ENCODE data around the gene SPAG16. TPM values are rescaled to one million over a fixed set of nuclear protein-coding genes. Genes with fewer than 3 reads are reported as not detected.

Gene SPAG16
- total RNA-seq, 1 donor from 2014 or later = 10.9 TPM

DNA sequence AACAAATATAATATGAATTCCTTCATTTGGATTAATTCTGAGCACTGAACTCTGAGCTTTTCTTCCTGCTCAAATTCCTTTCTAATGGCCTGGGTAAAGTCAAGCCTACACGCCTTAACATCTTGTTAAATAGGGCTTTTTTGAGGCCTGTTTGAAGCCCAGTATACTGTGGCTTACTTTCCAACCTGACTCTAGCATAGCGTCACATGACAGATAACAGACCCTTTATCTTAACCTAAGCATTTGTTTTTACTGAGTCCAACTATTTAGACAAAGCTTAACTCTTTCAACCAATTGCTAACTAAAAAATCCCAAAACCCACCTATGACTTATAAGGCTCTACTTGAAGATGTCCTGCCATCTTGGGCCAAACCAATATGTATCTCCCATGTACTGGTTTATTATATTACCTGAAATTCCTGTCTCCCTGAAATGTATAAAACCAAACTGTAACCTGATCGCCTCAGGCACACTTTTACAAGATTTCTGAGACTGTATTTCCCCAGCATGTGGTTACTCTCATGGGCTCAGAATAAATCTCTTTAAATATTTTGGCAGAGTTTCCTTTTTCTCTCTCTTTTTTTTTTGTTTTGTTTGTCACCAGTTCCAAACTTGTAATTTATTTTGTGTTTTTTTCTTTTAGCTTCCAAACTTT is 855.5 kb downstream of the SPAG16 start:
- DNase-seq (ENCODE audit: low spot score) = no peak

DNA sequence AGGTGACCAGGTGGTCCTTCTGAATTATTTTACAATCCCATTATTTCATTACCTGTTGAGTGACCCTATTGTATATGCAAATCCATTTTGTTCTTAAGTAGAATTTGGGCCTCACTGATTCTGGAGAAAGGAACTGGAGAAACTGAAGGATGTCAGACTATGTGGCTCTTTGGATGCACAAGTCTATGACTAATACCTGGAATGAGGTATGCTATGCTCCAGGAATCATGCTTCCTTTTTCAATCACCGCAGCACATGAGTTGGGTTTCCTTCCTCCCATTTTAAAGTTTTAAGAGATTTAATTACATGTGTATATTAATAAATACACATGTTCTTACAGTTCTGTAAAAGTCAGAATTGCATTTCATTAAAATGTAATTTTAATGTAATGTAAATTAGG is 872.7 kb downstream of the SPAG16 start:
- DNase-seq (ENCODE audit: low spot score) = no peak

DNA sequence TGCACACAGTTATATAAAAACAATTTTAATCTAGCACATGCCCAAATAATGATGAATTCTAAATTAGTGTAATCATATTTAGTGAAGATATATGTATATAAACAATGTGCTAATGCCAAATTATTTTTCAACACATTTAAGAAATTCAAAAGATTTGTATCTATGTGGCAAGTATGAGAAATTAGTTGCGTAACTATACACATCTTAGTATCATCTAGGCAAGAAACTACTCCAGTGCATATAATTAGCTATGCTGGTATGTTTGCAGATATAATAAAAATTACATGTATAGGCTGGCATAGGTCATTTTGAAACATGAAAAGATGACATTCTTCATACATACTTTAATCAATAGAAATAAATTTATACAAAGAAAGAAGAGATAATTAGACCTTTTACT is 874.6 kb downstream of the SPAG16 start:
- DNase-seq (ENCODE audit: low spot score) = no peak

DNA sequence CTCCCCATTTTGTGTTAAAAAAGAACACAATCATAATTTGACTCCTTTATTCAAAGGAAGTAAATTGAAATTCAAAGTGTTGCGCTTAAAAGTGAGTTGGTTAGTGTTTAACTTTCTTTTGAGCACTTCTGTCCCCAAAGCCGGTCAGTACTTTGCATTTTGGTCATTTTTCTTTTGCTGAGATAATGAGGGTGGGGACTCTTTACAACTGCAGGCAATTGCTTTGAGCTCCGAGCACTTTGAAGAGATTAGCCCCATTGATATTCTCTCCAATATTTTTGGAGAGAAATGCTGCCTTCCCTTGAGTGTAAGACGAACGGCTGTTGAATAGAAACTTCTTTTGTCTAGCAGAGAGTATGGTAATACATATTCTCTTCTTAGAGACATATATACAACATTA is 885.0 kb downstream of the SPAG16 start:
- no peak for DNase-seq (ENCODE audit: low spot score)

DNA sequence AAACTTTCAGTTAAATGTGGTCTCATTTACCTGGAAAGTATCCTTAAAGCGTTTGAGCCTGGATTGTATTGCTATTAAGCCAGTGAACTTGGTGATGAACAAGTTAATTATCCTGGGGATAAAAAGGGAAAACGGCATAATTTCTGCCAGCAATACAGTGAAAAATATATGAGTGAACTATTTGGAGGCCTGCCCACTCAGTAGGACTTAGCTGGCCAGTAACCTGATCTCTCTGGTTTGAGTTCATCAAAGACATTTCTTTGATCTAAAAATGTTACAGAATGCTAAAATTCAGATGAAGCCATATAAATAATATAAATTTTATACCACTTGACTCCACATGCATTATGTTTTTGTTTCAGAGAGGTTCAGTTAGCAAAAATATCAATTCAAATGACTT is 885.5 kb downstream of the SPAG16 start:
- DNase-seq (ENCODE audit: low spot score) = no peak

DNA sequence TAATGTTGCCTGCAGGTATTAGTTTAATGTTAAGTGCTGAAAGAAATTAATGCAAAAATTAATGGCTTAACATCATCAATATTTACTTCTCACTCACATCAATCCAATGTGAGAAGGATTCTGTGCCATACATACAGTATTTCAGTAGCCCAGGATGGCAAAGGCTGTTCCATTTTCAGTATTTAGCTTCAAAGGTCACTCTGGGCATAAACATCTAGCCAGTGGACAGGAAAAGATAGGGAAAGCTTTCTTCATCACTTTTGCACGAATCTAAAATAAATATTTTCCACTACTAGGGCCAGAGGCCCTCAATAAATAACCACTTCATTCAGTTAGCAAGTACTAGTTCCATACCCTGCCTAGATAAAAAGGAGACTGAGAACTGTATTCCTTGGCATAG is 890.3 kb downstream of the SPAG16 start:
- no peak for DNase-seq (ENCODE audit: low spot score)

DNA sequence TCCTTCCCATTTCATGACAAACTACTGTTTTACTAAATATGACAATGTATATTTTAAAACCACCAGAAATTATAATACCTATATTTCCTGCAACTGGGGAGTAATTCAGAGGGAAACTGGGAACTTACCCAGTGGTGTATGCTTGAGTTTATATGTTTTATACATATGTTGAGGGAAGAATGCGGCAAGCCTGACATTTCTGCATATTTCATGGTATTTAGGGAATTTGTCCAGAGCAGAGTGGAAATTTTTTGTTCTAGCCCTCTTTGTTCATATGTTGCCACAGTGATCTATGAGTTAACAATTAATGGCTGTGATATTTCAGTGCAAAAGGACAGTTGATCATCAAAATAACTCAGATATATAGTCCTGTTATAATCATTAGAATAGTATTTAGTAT is 895.8 kb downstream of the SPAG16 start:
- DNase-seq (ENCODE audit: low spot score) = no peak

DNA sequence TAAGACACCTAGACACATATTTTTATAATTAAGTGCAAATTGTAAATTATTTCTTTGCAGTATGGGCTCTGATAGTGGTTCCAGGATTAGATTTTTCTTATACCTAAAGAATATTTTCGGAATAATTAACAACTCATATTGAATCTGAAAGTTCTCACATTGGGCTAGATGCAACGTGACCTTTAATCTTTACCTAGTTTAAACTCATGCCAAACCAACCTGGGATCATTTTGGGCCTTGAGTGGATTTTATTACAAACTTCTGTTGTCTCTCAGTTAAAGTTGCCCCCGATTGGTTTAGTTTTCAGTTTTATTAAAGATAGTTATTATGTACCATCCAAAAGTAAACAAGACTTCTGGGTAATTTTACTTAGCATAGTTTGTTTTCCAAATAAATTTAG is 896.4 kb downstream of the SPAG16 start:
- DNase-seq (ENCODE audit: low spot score) = no peak

DNA sequence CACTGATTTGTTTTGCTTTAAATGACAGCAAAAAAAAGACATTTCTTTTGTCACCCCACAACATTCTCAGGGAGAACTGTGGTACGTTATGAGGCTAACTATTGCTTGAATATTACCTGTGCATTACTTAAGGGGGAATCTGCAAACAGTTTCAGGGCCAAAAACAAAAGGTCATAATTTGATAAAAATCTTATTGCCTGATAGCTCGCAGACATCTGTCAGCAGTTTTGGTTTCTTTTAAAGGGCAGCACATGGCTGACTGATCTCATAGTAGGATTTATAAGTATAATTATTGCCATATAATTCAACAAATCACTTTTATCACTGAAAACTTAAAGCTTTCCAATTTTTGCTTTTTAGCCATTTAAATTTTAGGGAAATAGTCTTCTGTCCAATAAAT is 900.2 kb downstream of the SPAG16 start:
- DNase-seq (ENCODE audit: low spot score) = no peak

DNA sequence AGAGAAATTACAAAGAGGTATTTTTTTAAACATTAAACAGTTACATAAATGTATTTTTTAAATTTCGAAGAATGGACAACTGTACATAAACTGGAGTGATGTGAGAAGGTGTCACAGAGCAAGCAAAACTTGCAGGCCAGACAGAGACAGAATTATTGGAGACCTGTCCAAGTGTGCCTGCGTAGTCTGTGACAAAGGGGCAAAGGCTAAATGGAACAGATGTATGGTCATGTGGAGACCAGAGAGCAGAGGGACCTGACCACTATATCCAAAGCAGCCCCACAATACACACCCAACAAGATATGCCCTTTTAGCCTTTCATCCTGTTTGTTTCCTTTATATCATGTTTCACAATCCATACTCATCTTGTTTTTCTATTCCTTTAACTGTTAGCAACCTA is 901.3 kb downstream of the SPAG16 start:
- DNase-seq (ENCODE audit: low spot score) = no peak

DNA sequence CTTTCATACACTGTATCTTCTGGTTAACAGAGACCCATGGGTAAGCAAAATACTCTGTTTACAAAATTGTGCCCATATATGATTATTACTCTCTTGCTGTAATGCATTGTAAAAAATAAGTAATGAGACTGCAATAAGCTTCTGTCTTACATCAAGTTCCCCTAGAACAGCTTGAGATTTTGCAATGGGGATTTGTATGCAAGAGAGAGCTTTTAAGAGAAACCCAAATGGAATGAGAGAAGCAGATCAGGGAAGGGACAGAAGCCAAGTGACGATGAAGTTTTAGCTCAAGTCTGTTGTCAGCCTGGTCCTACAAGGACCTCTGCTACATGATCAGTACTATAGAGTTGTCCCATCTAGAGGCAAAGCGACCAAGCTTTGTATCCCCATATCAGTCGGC is 908.4 kb downstream of the SPAG16 start:
- no peak for DNase-seq (ENCODE audit: low spot score)

DNA sequence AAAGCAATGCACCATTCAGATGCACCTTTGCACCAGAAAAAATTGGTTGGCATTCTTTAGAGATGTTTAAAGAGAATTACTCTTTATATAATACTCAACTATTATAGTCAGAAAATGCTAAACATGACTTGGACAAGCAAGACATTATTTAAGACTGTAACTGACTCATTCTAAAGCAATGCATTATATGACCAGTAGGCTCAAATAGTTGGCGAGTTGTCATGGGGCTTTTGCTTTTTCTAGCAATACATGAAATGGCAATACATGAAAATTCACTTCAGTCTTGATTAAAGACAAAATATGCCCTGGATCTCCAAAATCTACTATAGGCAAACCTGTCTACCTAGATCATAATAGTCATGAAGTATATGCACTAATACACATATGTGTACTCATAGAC is 909.7 kb downstream of the SPAG16 start:
- no peak for DNase-seq (ENCODE audit: low spot score)

DNA sequence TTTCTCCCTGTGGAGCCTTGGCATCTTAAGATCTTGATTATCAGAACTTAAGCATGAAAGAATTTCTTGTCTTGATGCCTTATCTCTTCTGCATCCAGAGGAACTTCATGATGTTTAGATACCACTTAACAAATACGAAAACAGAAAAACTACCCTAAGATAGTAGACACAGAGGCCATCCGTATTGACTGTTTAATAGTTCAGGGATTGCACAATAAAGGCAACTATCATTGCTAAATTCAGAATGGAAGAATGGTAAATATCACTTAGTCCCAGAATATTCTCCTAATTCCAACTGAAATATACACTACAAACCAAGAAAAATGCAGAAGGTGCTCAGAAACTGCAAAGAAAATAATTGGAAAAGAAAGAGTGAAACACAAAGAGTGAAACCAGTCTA is 912.0 kb downstream of the SPAG16 start:
- no peak for DNase-seq (ENCODE audit: low spot score)

DNA sequence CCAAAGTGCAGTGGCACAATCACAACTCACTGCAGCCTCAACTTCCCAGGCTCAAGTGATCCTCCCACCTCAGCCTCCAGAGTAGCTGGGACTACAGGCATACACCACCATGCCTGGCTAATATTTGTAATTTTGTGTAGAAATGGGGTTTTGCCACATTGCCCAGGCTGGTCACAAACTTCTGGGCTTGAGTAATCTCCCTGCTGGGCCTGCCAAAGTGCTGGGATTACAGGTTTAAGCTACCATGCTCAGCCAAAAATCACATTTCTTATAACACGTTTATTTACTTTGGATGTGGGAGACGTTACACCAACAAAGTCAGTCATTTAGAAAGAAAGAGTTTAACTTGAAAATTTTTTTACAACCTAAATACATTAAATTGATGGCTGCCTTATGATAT is 917.6 kb downstream of the SPAG16 start:
- DNase-seq (ENCODE audit: low spot score) = no peak

DNA sequence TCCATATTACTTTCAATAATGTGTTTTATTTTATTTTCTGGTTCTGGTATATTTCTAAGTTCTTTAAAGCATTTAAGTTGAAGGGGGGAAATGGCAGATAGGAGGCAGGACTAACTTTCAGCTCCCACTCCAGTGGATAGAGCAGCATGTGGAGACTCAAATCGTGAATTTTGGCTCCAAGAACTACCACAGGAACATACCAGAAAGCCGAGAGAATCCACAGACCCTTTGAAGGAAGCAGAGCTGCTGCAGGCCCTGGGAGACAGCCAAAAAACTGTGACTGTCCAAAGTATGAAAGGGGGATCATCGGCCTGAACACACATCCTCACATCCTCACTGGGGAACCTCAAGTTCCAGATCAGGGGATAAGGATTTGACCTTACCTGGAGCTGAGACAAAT is 919.0 kb downstream of the SPAG16 start:
- no peak for DNase-seq (ENCODE audit: low spot score)

DNA sequence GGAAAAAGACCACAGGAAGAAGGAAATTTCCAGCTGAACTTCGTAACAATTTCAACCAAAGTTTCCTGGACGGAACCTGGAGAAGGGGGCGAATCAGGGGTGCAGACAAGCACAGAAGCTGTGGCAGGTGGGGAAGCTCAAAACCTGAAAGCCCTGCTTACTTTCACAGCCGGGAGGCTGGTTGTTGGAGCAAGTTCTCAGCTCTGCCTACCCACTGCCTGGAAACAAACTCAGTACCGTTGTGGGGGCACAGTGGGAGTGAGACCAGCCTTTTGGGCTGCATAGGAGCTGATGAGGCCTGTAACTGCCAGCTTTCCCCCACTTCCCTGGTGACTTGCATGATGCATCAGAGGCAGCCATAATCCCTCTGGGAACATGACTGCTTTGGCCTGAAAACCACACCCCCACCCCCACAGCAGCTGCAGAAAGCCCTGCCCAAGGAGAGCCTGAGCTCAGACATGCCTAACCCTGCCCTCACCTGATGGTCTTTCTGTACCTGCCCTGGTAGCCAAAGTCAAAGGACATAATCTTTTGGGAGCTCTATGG is 919.6 kb downstream of the SPAG16 start:
- no peak for DNase-seq (ENCODE audit: low spot score)

DNA sequence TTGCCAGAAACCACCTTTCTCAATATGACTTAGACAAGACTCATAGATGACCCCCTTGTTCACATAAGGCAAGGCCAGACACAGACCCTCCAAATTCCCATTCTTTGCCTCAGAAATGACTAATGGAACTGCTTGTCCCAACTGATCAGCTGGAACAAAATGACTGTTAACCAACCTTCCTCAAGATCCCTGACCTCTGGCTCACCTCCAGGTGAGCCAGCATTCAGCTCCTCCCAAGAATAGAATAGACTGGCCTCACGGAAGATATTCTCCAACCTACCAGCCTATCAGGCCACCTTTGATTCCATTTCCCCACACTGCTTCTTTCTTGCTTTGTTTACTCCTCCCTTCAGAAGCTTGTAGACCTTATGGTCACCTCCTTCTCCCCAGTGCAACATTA is 930.8 kb downstream of the SPAG16 start:
- no peak for DNase-seq (ENCODE audit: low spot score)

DNA sequence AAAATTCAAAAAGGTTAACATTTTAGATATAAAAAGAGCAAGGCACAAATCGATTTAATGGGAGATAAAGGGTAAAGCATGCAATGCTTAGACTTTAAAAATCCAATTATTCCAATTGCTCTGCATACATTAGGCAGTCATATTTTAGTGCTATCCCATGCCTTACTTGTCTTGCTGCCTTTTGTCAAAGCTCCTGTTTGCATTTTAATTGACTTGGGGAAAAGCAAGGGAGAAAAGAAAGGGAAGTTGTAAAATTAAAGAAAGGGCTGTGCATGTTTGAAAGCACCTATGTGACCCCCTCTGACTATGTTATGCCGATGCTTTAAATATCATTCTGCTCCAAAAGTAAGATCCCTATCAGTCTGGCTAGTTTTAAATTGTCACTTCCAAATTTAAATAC is 932.9 kb downstream of the SPAG16 start:
- no peak for DNase-seq (ENCODE audit: low spot score)

DNA sequence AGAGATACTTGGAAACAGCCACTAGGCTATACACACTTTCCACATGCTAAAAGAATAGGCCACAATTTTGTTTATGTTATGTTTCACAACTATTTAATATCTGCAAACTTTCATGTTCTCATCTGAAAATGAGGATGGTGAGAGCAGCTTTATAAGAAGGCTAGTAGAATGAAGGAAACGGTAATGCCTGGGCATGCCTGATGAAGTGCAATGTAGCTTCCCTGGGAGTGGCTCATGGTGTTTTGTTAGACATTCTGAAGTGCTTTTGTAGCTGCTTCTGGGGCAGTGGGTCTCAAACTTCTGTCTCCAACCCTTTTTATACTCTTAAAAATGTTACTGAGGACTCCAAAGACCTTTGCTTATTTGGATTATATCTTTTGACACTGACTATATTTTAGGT is 933.3 kb downstream of the SPAG16 start:
- DNase-seq (ENCODE audit: low spot score) = no peak

DNA sequence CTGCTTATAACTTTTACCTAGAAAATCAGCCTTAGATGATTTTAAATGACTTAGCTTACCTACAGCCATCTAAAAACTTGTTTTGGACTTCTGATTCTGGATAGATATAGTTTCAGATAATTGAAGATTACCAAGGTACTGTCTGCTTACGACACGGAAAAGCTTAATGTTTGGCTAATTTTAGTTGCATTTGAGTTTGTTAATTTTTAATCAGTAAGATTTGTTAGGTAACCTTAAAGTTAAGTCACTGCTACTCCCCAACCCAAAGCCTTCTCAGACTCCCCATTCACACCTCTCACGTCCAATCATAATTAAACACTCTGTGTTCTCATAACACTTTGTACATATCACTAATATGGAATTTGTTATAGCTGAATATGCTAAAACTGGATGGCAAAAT is 936.0 kb downstream of the SPAG16 start:
- no peak for DNase-seq (ENCODE audit: low spot score)

DNA sequence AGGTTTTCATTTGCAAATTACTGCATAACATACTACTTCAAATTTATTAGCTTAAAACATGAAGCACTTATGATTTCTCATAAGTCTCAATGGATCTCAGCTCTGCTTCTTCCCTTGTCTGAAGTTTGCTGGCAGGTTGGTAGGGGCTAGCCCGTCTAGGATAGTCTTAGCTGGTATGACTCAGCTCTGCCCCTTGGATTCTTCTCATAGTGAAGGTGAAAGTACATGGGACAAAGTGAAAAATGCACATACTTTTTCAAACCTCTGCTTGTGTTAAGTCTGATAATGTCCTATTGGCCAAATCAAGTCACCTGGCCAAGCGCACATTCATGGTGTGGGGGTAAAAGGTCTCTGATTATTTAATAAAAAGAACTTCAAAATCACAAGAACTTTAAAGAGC is 941.8 kb downstream of the SPAG16 start:
- DNase-seq (ENCODE audit: low spot score) = no peak

DNA sequence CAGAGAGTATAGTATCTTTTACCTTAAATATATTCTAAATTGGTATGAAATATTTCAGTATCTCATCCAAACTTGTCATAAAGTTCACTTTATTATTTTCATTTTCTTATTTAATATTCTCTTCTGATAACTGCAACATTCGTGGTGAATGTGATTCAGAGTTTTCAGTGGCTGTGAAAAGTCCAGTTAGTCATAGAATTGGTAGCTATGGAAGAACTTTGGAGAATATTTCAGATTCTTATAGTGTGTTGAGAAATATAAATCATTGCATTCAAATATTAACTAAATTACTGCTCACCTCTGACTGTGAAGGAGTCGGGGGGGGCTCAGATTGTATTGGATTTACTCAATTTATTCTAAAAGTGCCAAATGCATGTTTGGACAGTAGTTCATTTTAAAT is 948.0 kb downstream of the SPAG16 start:
- DNase-seq (ENCODE audit: low spot score) = no peak

DNA sequence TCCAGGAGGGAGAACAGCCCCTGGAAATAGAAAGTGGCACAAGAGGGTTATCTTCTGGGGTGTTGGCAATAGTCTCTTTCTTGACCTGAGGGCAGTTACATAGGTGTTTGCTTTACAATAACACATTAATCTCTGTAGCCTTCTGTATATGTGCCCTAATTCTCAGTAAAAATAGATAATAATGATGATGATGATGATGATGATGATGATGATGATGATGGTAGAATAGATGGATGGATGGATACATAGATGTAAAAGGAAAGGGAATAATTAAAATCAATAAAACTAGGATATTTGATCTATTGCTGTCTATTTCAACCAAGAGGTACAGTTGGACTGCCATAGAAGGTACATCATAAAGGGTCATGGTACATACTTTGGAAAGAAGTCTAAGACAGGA is 948.9 kb downstream of the SPAG16 start:
- no peak for DNase-seq (ENCODE audit: low spot score)

DNA sequence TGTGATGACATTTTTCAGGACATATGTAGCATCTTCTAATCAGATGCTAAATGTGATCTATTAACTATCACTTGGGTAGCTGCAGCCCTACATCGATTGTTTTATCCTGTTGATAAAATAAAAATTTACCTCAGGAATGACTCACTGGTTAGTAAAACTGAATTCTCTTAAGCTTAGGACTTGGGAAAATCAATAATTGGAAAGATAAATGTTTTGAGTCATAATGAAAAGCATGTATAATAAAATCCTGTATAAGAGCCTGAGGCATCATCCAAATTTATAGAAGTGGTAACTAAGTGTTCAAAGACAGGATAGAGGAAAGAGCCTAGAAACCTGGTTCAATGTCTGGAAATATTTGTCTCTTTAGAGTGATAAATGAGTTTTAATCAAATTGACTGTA is 958.5 kb downstream of the SPAG16 start:
- DNase-seq (ENCODE audit: low spot score) = no peak

All from mesenteric fat pad (tissue), 1 donor.